GM12801 (cell line): Measurements from ENCODE around the gene SFXN3.

Source experiments
- CTCF ChIP-seq: IDR thresholded peaks from one replicate; pipeline ENCODE4 v1.5.1; 2011; ENCODE audit warnings: control low read depth; ENCODE audit not compliant: insufficient read length; ENCODE audit errors: extremely low read depth

SFXN3 gene

DNA sequence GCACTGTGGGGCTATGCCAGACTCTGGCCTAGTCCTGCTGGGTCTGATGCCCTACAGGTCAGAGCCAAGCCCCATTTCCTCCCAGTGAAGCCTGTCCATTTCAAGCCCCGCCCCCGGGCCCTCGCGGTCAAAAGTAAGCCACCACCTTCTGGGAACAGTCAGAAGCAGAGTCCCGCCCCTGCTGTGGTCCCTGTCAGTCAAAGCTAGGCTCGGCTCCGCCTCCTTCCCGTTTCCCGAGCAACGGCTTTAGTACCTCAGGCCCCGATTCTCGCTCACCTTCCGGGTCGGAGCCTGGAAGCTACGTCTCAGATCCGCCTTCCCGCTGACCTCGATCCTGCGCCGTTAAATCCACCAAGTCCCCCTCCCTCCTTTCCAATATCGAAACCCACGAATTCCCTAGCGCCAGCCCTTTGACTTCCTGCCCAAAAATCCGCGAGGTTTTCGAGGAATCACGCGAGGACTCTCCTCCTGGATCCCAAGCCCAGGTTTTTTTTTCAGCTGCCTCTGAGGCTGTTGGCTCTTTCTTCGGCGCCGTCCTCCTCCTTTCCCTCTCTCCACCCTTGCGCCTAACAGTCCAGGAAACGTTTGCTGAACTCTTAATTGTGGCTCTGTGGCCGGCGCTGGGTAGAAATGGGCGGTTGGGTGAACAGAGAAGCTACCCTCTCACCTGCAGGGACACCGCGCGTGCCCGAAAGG lies 11.8 kb downstream of the SFXN3 start:
- TF ChIP-seq CTCF: no peak

GRCh38 chr10:101043363-101043707 lies 12.3 kb downstream of the SFXN3 start:
- TF ChIP-seq CTCF: no peak

DNA sequence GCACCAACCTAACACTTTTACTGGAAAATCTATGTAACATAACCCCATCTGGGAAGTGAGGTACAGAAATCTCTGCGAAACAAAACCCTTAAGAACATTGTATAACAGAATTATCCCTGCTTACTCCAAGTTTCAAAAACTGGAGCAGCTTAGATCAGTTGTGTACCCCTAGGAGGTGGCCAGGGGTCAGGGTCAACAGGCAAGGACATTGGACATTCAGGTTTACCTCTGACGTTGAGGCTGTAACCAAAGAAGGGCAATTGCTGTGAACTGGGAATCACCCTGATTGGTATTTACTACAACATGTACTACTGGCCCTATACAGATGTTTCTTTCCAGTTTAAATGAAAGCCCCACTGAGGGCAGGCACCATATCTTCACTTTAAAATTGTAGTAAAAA lies 13.1 kb downstream of the SFXN3 start:
- TF ChIP-seq CTCF: no peak

GRCh38 chr10:101046332-101047238 lies 15.6 kb downstream of the SFXN3 start:
- TF ChIP-seq CTCF: no peak

- TF ChIP-seq CTCF: no peak
Measured at GRCh38 chr10:101047268-101047667, 16.2 kb downstream of the SFXN3 start.

DNA sequence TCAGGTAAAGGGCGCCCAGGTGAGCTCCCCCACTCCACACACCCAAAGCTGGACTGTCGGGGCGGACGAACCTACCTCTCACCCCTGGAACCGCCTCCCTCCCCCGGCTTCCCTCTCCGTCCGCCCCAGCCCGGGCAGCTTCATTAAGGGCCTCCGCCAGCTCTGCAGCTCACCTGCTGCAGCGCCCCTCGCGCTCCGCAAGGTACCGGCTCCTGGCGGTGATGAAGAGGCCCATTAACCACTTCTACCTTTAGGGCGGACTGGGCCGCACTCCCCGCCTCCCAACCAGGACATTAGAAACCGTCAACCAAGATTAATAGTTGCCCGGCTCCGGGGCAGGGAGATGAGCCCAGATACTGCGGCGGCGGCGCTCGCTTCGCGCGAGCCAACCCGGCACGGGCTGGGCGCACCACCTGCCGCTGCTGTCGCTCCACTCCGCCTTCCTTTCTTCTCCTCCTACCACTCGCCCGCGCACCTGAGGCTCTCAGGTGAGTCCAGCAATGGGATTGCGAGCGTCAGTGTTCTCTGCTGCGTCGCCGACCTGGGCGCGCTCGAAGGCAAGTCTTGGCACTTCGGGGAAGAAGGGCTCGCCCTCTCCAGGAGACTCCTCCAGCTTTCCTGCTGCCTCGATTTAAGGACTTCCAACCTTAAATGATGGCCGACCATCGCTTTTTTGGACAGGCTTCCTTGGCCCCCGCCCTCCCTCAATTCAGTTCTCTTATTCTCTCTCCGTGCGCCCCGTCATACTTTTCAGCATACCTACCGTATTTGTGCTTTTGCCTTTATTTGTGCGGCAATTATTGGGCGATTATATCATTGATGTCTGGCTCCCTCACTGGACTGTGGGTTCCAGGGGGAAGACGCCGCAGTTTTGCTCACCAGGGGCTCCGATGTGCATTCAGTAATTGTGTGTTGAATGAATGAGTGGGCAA lies 17.2 kb downstream of the SFXN3 start:
- TF ChIP-seq CTCF: no peak
